Stimulated activated CD4-positive, alpha-beta T cell treated with anti-CD3 and anti-CD28 coated beads, Interleukin-1b, Interleukin-23, amount 100 ng/mL, for 1 hour (primary cell): ENCODE data around the gene DNAI2.

Experiments used
- DNase-seq, 2 donors: peaks; one replicate each; pipeline ENCODE4 v3.0.0-alpha.2; 2020; ENCODE audit warnings: low read depth in 2 of 2

DNAI2 gene

DNA sequence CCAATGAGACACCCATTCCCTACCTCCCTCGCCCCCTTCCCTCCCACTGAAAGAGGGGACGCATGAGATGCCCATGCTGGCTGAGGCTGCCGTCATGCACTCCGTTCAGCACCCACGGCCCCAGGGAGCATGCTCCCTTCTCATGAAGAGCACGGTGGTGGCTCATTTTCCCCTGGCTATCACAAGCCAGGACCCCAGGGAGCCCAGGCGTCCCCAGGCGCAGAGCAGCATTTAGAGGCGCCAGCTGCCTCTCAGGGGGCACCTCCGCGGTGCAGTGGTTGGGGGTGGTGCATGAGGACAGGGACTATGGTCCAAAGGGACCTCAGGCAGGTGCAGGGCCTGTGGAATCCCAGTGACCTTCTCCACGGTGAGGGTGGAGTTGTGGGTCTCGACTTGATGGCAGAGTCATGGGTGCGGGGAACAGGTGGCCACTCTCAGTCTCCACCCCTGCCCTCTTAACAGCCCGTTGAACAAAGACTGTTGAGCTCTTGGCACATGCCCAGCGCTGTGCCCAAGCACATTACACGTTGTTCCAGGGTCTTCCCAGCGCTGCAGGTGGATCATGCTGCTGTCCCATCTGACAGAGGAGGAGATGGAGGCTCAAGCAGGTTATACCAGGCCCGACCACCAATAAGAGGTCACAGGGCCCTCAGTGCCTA lies 65.6 kb downstream of the DNAI2 start:
- no peak for DNase-seq

GRCh38 chr17:74340470-74341023 lies 66.5 kb downstream of the DNAI2 start:
- no peak for DNase-seq

DNA sequence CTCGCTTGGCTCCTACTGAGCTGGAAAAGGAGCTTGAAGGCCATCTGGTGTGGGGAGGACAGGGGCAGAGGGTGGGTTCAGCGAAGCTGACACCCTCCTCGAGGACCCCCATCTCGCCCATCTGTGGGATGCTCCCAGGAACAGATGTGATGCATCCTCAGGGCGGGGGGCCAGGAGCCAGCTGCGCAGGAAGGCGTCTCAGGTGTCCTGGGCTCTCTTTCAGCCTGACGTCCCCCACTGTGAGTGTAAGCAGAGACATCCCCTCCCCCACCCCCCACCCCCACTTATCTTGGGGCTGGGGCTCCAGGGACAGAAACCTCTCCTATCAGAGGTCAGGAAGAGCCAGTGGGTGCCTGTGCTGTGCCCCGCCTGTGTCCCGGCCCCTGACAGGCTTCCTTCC lies 68.2 kb downstream of the DNAI2 start:
- DNase-seq = no peak

GRCh38 chr17:74343121-74343520 lies 69.1 kb downstream of the DNAI2 start:
- no peak for DNase-seq

- no peak for DNase-seq
Observed at GRCh38 chr17:74343526-74344284, 69.7 kb downstream of the DNAI2 start.

DNA sequence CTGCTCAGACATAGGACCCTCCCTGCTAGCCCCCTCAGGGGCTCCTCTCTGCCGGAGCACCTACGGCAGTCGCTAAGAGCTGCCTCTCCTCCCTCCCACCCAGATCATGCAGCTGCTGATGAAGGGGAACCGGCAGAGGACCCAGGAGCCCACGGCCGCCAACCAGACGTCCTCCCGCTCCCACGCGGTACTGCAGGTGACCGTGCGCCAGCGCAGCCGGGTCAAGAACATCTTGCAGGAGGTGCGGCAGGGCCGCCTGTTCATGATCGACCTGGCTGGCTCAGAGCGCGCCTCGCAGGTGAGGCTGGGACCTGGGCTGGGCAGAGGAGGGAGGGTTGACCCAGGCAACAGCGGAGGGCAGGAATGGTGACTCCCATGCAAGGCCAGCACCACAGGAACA lies 70.6 kb downstream of the DNAI2 start:
- no peak for DNase-seq

DNA sequence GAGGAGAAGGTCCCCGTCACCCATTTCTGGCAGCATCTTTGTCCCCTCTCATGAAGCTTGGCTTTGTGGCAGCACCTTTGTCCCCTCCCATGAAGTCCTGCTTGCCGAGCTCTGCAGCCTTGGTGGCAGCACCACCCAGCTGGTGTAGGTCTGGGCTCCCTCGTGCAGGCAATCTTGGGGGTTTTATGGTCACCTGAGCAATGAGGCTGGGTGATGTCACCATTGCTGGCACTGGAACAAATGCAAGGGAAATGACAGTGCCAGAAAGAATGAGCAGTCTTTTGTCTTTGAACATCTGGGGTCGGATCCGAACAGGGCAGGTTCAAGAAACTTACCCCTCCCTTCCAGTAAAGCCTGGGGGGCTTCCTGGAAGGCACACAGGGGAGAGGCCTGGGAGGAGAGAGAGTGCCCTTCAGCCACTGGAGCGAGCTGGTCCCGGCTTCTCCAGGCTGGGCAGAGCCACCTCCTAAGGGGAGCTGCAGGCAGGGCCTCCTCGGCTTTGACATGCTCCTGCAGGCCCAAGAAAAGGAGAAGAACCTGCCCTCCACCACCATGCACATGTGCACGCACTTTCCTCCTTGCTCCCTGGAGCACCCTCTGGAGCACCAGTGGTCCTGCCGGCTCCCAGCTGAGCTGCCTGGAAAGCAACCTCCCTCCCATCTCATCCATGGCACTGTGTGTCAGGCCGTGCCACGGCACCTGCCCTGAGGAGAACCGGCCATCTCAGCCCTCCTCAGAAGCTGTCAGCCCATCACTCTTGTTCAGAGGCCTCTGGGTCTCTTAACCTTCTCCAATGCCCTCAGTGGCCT lies 71.6 kb downstream of the DNAI2 start:
- no peak for DNase-seq

DNA sequence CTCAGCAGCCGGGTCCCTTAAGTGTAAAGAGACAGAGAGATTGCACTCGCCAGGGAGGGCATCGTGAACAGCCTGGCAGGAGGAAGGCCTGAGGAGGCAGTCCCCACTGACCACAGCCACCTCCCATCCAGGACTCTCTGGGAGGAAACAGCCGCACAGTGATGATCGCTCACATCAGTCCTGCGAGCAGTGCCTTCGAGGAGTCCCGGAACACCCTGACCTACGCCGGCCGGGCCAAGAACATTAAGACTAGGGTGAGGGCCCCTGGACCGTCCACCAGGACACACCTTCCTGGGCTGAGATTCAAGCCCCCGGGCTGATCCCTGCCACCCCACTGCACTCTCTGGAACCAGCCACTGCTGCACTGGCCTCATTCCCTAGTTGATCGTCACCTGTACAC lies 73.6 kb downstream of the DNAI2 start:
- no peak for DNase-seq

DNA sequence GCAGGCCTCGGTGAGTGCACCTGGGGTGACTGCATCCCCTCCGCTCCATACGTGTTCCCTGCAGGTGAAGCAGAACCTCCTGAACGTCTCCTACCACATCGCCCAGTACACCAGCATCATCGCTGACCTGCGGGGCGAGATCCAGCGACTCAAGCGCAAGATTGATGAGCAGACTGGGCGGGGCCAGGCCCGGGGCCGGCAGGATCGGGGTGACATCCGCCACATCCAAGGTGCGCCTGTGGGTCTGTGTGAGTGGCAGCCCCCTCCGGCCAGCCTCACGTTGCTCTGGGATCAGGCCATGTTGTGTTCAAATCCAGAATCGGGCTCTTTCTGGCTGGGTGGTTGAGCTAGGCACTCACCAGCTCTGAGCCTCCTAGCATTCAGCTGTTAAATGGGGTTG lies 75.1 kb downstream of the DNAI2 start:
- no peak for DNase-seq

DNA sequence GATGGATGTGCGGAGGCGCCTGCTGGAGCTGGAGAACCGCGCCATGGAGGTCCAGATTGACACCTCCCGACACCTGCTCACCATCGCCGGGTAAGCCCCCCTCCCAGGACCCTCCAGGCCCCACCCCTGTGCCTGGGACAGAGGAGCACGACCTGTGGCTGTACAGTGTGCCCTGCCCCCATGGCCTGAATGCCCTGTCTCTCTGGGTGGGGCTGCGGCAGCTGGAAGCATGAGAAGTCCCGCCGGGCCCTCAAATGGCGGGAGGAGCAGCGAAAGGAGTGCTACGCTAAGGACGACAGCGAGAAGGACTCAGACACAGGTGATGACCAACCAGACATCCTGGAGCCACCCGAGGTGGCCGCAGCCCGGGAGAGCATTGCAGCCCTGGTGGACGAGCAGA lies 76.5 kb downstream of the DNAI2 start:
- DNase-seq = no peak

DNA sequence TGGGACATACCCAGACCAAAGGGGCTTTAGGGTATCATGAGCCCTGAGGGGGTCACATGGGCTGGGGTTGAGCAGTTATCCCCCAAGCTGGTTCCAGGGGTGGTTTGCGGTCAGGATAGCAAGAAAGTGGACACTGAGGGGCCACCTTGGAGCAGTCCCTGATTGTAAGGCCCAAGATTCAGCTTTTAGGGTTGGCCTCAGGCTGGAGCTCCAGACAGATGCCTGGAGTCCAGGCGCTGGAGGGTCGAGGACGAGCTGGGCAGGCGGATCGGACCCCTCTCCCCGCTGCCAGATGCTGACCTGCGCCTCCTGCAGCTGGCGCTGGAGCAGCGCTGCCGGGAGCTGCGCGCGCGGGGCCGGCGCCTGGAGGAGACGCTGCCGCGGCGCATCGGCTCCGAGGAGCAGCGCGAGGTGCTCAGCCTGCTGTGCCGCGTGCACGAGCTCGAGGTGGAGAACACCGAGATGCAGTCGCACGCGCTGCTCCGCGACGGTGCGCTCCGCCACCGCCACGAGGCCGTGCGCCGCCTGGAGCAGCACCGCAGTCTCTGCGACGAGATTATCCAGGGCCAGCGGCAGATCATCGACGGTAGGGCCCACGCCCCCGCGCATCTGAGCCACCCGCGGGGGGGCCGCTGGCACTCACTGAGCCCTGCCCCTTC lies 77.6 kb downstream of the DNAI2 start:
- DNase-seq = no peak

- DNase-seq = no peak
Observed at GRCh38 chr17:74353446-74354060, 79.5 kb downstream of the DNAI2 start.

GRCh38 chr17:74354123-74354522 lies 80.1 kb downstream of the DNAI2 start:
- DNase-seq = peak in 1 of 2 donors; percentile 10

GRCh38 chr17:74354561-74354960 lies 80.5 kb downstream of the DNAI2 start:
- no peak for DNase-seq

DNA sequence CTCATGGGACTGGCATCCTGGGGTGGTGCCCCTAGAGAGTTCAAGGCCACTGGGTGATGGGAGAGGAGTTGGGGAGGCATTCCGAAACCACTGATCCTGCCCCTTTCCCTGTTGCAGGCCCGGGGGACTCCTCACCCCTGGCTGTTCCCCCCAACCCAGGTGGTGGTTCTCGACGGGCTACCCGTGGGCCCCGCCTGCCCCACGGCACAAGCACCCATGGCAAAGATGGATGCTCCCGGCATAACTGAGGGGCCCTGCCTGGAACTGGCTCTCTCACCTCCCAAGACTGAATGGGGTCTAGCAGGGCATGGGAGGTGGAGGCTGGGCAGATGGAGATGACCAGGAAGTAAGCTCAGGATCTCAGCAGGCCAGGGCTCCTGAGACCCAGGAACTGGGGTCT lies 81.0 kb downstream of the DNAI2 start:
- no peak for DNase-seq

DNA sequence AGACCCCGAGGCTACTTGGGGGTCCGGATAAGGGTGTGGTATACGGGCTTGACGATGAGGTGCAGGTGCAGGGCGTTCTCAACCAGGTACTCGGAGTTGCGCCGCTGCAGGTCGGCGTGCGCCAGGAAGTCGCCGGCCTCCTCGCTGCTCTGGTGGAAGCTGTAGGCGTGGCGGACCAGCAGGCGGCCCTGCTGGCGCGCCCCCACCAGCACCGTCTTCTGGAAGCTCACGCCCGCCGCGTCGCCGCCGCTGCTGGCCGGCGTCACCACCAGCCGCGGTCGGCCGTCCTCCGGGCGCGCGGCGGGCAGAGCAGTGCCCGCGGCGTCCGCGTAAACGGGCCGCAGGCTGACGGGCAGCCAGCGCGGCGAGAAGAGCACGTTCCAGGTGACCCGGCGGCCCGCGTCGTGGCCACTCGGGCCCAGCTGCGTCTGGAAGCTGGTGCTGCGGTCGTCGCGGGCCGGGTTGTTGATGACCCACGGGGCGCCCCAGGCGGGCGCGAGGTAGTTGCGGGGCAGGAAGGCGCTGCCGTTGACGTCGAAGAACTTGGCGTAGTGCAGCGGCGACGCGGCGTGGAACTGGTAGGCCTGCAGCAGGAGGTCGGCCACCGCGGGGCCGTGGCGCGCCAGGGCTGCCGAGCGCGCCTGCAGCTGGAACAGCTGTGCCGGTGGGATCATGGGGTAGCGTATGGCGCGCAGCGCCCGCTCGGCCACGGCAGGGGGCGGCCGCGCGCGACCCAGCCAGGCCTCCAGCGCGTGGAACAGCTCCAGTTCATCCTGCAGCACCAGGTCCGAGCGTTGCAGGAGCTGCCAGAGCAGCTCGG lies 82.8 kb downstream of the DNAI2 start:
- no peak for DNase-seq

- DNase-seq = no peak
Observed at GRCh38 chr17:74357466-74357809, 83.4 kb downstream of the DNAI2 start.

DNA sequence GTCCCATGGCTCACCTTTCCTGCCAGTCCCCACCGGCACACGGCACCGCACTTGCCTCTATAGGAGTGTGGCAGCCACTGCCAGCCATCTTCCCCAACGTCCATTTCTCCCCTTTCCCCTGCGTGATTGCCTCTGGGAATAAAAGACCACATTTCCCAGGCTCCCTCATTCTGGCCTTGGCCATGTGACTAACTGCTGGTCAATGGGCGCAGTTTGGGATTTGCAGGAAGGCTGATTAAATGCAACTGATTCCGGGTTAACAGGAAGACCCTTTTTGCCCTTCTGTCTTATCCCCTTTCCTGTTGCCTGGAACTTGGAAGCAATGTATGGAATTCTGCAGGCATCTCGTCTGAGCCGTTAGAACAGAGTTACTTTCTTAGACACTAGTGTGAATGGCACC lies 84.7 kb downstream of the DNAI2 start:
- DNase-seq = no peak

- no peak for DNase-seq
Observed at GRCh38 chr17:74359916-74360315, 85.9 kb downstream of the DNAI2 start.

DNA sequence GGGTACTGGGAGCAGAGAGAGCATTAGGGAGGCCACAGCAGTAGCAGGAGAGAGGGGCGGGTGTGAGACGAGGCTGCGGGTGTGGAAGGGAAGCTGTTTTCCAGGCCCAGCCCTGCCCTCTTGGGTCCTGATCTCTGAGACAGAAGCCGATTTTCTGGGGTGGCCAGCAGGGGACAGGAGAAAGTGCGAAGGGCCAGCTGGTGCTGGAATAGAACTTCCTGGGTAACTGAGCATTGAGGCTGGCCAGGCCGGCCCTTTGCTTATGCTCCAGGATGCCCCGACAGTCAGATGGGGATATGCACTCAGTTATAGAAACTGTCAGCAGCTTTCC lies 86.8 kb downstream of the DNAI2 start:
- no peak for DNase-seq
